BJ (cell line): ENCODE data around the gene ZNF385B. TPM values are rescaled to one million over a fixed set of nuclear protein-coding genes. Genes with fewer than 3 reads are reported as not detected.

Experiments used
- CTCF ChIA-PET: fragments of 350-600 bp; formaldehyde crosslinking; extraction: SDS; loops from one replicate; lab custom pipeline; 2021; ENCODE audit warnings: antibody characterized with exemption, inconsistent platforms; lab: Yijun Ruan, JAX
- POLR2A ChIA-PET: fragments of 300-600 bp; sonication (Branson Sonifier 250); formaldehyde crosslinking; extraction: SDS; loops from one replicate; lab custom pipeline; 2021; ENCODE audit warnings: antibody characterized with exemption; lab: Charles Lee
- DNase-seq: peaks from one replicate; pipeline ENCODE4 v3.0.0-alpha.2; 2011; ENCODE audit warnings: low read depth
- H3K27me3 ChIP-seq: 2 replicates; pipeline ENCODE4 v1.6.0; 2011; ENCODE audit warnings: low read length; ENCODE audit not compliant: control insufficient read depth, insufficient read depth
- H3K36me3 ChIP-seq: 2 replicates; pipeline ENCODE4 v1.5.1; 2011; ENCODE audit warnings: low read length; ENCODE audit not compliant: control insufficient read depth, insufficient read depth
- H3K4me3 ChIP-seq: 2 replicates; pipeline ENCODE4 v1.5.1; 2011; ENCODE audit warnings: low read depth, mild to moderate bottlenecking, control low read depth, low read length
- CTCF ChIP-seq: IDR thresholded peaks from 2 replicates; pipeline ENCODE4 v1.5.1; 2011; ENCODE audit warnings: low read depth, mild to moderate bottlenecking, control low read depth, inconsistent platforms, low read length, moderate library complexity; ENCODE audit not compliant: insufficient read depth
- polyA plus RNA-seq: library from polyadenylated mRNA; depleted of rRNA; stranded (reverse); fragments of >200 nt; gene quantifications from 2 replicates; pipeline ENCODE4 v1.2.3, GENCODE V29; 2011

The ZNF385B gene
- polyA plus RNA-seq, 1 experiment: 0.22 TPM

DNA sequence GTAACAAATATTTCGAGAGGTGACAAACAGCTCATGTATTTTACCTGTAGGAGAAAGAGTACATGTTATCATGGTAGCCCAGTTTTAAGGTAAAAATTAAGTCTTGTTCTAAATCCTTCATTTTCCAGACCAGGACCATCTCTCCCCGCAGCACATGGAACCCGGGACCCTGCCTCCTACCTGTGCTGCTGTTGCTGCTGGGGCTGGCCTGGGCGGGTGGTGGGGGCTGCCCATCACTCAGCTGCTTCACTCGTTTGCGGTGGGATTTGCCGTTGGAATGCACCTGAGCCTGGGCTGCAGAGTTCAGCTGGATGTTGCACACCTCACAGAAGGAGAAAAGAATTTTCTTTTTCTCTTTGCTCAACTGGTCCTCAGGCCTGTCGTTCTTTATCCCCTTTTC lies 92.1 kb downstream of the ZNF385B start:
- Histone ChIP-seq H3K4me3 (no peak overlapping the region), H3K27me3 (0 out of 2 replicates have a peak, but pooled peaks cover 1% of the 10 kb centered on the region), H3K36me3 (no peaks in the 10 kb centered on the region)
- DNase-seq: no peak
- no peak for TF ChIP-seq CTCF
- CTCF ChIA-PET: interaction anchor here (1.0 kb wide), 1 partner anchor 813 kb away, joined by 3 read pairs; no protein-coding TSS in a partner anchor
- POLR2A ChIA-PET: no interaction called here

- POLR2A ChIA-PET: no interaction called here
- Histone ChIP-seq H3K27me3 (0 out of 2 replicates have a peak, but pooled peaks cover 1% of the 10 kb centered on the region), H3K36me3 (no peaks in the 10 kb centered on the region), H3K4me3 (no peak overlapping the region)
- CTCF ChIA-PET: interaction anchor here (0.9 kb wide), 1 partner anchor 8 kb away, joined by 3 read pairs; no protein-coding TSS in a partner anchor
- no peak for TF ChIP-seq CTCF
- DNase-seq: no peak
Measured at GRCh38 chr2:179768765-179769164, 92.6 kb downstream of the ZNF385B start.

GRCh38 chr2:179765666-179766065 lies 95.7 kb downstream of the ZNF385B start:
- ChIA-PET CTCF (no interaction called here), POLR2A (no interaction called here)
- H3K36me3 ChIP-seq: no peaks in the 10 kb centered on the region

GRCh38 chr2:179764710-179765109 lies 96.7 kb downstream of the ZNF385B start:
- no peak for TF ChIP-seq CTCF
- Histone ChIP-seq H3K27me3 (0 out of 2 replicates have a peak, but pooled peaks cover 1% of the 10 kb centered on the region), H3K36me3 (no peaks in the 10 kb centered on the region), H3K4me3 (no peak overlapping the region)
- POLR2A ChIA-PET: no interaction called here
- CTCF ChIA-PET: interaction anchor here (0.6 to 0.7 kb wide), 2 partner anchors 356 to 626 kb away, joined by 3 to 4 read pairs; no protein-coding TSS in a partner anchor
- DNase-seq: no peak

More at GRCh38 chr2:179765666-179766065, 95.7 kb downstream of the ZNF385B start:
- Histone ChIP-seq H3K27me3 (0 out of 2 replicates have a peak, but pooled peaks cover 1% of the 10 kb centered on the region), H3K4me3 (no peak overlapping the region)
- no peak for TF ChIP-seq CTCF
- no peak for DNase-seq

DNA sequence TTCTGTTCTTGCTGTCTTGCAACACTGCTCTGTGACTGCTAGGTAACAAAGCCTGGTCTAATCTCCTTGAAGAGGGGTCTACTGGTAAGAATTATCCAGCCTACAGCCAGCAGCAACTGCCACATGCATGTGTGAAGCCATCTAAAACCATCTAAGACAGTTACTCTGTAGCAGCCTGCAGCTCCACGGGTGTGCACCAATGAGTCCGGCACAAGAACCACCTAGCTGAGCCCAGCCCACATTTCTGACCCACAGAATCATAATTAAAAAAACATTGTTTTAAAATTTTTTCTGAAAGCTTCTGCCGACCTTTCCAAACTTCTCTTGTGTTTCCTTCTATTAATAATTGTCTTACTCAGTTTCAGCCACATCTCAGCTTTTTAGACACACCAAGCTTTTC lies 102.8 kb downstream of the ZNF385B start:
- POLR2A ChIA-PET: no interaction called here
- Histone ChIP-seq H3K4me3 (no peak overlapping the region), H3K36me3 (no peaks in the 10 kb centered on the region), H3K27me3 (no peaks in the 10 kb centered on the region)
- no peak for TF ChIP-seq CTCF
- CTCF ChIA-PET: interaction anchor here (0.8 to 2.1 kb wide), 2 partner anchors 348 to 355 kb away, joined by 3 to 8 read pairs; no protein-coding TSS in a partner anchor
- DNase-seq: no peak
